GM04504 (cell line): ENCODE data around the gene CCDC92.

Source experiments
- DNase-seq: peaks from one replicate; pipeline ENCODE4 v3.0.0-alpha.2; 2012; ENCODE audit warnings: low read depth

Gene CCDC92

DNA sequence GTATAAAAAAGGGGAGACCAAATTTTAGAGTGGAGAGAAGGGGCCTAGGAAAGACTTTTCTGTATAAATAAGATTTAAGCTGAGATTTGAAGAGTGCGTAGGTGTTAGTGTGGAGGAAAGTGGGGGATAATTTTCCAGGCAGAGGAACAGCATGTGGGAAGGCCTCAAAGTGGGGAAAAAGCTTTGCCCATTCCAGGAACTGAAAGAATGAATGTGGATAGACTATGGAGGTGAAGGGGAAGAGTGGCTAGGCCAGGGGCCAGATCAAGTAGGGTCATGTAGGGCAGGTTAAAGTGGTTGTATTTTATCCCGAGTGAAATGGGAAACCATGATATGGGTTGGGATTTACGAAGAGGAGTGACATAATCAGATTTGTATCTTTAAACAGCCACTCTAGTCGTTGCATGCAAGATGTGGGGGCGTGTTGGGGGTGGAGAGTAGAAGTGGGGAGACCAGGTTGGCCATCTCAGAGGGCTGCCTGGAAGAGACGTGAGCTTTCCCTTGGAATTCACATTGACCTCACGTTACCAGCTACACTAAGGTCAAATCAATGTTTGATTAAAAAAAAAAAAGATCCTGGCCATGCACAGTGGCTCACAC, 3.7 kb upstream of the CCDC92 start:
- no peak for DNase-seq

DNA sequence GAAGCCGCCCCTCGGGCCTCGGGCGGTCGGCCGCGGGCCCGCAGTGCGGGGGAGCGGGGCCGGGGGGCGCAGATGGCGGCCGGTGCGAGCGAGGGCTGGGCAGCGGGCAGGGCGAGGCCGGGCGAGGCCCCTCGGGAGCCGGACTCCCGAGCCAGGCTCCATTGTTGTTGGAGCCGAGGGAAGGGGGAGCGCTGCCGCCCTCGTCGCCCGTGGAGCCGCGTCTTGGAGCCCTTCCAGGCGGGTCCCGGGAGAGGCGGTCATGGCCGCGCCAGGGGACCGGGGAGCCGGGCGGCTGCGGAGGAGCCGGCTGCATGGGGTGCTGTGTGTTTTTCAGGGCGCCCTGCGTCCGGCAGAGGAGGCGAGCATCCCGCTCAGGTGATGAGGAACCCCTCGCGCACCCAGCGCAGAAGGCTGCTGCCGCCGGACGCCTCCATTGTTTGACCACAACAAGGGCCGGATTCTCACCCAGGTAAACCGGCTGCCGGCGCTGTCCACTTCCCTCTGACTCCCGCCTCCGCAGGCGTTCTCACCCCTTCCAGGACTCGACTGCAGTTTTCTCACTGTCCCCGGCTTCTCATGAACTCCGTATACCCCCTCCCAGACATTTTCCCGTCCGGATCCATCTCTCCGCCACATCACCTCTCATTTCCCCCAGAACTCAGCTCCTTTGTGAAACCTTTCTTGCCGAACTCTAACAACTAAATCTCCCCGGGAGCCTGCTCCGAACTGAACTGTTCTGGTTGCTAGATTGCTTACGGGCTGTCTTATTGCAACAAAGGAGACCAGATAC, 1.1 kb upstream of the CCDC92 start:
- no peak for DNase-seq

DNA sequence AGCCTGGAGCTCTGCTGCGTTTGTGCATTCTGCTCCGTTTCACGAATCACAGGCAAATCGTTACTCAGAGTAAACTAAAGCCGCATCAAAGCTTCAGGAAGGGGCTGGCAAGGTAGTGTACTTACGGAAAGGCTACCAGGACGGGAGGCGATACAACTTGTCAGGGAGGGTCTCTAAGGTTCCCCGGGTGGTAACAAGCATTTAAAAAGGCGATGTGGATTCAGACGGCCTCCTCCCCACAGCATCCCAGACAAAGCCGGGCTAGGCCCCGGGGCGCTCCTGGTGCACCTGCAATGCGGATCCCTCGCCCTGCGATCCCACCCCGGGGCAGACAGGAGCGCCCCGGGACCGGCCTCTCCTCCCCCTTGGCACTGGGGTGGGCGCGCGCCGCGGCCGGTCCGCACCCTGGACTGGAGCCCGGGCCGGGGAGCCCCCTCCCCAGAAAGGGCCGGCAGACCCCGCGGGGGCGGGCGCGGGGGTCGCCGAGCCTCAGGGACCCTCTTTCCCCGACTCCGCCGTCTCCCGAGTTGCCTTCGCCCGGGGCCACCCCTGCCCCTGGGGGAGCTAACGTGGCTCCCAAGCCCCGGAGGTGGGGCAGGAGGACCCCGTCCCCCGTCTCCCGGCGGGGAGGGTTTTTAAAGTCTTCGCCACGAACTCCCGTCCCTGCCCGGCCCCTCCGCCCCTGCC, 718 bp downstream of the CCDC92 start:
- DNase-seq: no peak

DNA sequence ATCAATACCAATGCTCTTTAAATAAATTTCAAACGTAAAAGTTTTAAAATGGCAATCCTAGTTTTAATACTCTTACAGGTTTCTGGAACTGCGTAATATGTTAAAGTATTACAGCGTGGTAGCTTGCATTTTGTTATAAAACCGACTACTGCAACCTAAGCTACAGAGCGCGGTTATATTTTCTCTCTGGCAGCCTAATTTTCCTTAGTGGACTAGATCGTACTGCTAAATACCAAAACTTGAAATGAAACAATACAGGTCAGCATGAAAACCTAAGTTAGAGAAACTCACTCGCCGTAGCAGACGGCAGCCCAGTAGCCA, 1.2 kb downstream of the CCDC92 start:
- DNase-seq: no peak

DNA sequence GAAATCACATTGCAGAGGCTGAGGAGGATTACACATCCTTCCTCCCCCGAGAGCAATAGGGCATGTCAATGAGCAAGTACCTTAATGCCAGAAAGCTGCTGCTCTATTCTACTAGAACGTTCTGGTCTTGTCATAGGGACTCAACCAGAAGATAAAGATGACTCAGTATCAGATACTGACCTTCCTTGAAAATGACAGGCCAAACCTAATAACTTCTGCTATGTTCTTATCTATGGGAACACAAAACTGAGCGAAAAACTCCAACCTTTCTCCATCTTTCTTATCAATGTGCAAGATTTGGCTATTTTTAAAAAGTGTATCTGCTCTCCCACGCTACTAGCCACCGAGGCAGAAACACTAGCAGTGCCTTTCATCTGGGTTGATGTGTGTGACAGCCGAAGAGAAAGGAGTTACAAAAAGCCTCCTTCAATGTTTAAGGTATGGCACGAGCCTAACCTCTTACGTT, 5.5 kb downstream of the CCDC92 start:
- no peak for DNase-seq

DNA sequence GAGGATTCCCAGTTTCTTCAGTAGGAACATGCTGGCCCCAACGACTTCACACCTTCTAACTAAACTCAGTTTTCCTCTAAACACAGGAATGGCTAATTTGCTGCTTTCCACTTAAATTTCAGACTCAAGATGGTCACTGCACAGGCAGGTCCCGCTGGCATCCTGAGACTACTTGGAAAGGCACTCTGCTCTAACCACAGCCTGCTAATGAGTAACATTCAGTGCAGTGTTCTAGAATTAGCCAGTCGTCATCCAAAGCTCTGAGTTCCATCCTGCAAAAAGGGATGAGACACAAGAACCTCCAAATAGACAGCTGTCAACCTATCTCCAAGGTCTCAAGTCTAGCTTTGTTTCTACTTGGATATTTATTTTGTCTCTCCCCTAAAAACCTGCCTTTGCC, 6.0 kb downstream of the CCDC92 start:
- peak; percentile 41 for DNase-seq

DNA sequence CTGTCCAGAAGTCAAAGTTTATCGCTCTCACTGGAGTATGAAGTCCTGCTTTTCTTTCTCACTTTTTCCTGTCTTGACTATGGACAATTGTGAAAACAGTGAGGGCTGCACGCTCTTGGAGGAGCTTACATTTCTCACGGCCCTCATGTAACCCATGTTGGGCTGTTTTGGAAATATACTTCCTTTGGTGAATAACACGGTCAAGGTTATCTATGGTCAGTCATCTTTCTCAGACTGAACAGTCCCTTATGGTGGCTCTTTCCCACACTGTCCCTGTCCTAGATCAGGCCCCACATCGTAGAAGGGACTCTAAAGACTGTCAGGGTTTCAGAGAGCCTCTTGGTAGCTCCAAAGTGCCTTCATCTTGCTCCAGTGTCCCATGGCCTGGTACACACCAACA, 7.2 kb downstream of the CCDC92 start:
- no peak for DNase-seq

DNA sequence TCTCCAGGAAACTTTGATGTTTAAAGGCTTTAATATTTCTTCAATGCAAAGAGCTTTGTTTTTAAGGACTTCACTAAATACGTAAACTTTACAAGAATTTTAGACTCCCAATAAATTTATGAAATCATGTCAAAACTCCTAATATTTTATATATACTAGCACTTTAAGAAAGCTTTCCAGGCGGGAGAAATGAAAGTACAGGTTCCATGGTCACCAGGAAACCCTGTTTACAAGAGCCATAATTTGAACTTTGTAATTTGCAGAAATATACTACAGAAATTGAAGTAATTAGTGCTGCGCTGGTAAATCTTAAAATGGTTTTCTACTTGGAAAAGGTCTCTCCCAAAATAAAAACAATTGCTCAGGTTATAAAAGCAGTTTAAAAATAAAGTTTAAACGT, 8.8 kb downstream of the CCDC92 start:
- DNase-seq: no peak

DNA sequence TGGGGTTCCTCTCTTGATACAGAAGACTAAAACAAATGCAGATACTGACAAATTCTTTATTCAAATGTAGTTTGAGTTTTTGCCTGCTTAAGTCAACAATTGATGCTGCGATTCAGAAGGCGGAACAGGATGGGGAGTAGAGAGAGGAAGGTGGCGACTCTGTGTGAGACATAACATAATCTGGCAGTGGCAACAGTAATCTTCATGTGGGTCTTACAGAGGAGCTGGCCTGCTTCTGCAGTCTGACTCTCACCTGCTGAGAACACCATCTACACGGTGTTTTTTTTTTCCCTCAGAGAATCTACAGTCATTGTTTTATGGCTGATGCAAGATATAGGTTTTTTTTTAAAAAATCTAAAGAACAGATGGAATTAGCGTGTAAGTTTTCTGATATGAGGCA, 10.1 kb downstream of the CCDC92 start:
- DNase-seq: no peak

DNA sequence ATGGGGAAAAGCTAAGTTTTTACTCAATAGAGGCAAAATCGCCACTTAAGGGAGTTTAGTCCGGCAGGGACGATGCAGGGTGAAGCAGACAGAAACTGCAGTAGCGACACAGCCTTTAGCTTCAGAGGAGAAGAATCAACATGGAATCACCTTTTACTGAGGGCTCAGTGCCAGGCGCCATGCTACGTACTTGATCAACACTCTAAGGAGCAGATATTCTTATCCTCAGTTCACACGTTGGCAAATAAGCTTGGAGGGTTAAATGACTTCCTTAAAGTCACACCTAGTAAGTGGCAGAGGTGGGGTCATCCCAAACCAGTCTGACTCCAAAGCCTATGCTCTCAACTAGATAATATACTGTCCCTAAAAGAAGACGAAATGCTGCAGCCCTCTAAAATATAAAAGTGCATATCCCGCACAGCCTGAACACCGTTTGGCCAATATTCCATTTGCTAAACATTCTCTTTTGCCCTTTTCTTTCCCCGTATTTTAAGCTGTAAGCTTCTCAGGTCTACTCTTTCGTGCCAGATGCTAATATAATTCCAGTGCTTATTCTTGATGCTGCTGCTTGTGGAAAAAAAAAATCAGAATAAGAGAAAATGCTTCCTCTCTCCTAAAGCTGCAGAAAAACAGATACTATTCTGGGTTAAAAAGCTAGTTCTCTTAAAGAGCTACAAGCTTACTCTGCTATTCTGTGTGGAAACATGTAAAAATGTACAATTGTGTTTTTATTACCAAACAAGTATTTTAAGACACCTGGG, 10.9 kb downstream of the CCDC92 start:
- no peak for DNase-seq

DNA sequence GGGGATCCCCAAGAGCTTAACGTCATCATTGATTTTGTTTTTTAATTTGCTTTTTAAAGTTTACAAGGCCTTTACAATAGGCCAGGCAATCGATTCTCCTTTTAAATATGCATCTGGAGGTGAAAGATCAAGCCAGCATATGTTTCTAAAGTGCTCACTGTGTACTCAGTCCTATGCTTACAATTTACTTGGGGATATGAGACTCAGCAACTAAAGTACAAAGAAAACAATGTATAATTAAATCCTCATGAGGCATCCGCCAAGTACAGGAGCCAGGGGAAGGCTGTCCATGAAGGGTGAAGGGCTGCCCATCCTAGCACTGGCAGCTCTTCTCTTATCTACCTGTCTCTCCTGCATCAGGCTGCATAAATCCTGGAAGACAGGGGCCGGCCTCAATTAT, 11.8 kb downstream of the CCDC92 start:
- no peak for DNase-seq

DNA sequence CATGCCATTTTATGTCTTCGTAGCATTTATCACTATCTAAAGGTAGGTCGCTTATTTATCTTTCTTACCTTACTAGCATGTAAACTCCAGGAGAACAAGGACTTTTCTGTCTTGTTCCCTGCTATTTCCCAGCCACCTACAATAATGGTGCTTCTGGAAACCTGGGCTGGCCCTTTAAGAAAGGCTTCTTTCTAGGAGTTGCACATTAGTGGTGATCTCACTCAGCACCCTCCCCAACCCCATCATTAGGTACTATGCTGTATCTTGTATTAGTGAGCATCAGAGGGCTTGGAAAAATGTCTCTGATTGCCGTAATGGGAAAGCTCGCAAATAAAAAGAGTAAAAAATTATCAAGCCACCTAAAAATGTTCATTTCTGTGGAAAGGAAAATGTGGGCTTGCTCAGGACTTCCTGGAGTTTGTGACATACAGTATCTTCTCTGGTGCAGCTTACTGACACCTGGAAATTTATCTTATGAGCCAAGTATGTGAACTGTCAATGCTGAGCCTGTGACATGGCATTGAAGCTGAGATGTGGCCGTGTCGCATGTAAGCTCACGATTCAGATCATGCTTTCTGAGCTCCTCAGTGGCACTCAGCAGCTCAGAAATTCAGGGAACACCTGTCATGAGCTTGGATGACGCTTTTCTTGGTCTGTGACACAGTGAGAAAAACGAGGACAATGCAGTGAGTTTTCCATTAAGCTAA, 12.4 kb downstream of the CCDC92 start:
- DNase-seq: no peak

DNA sequence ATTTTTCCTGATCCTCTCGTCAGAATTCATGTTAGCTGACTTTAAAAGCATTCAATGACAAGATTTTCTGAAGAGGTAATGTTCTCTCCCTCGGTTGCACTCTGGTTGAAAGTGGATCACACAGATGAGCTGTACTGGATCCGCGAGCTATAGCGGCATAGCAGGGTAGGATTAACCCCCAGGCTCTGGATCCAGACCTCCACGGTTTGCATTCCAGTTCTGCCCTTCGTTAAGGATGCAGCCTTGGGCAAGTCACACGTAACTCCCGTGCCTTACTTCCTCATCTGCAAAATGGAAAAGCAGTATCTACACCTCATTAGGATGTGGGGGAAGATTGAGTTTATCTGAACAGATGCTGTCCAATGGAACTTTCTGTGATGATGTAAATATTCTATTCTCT, 13.8 kb downstream of the CCDC92 start:
- DNase-seq: no peak

DNA sequence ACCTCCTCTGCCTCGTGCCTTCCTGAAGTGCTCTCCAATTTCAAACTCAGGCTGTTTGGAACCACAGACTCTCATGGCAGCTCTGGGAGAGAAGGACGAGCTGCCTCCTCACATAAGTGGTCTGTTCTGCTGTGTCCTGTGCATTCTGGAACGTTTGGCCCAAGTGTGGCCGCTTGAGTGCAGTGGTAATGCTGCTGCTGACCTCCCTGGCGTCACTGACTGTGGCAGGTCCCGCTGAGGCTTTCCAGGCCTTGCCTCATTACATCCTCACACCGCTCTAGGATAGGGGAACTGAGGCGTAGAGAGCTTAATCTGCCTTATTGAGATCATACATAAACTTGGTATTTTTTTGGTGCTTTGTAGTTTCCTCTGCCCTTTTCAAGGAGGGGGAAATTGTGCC, 14.2 kb downstream of the CCDC92 start:
- no peak for DNase-seq

DNA sequence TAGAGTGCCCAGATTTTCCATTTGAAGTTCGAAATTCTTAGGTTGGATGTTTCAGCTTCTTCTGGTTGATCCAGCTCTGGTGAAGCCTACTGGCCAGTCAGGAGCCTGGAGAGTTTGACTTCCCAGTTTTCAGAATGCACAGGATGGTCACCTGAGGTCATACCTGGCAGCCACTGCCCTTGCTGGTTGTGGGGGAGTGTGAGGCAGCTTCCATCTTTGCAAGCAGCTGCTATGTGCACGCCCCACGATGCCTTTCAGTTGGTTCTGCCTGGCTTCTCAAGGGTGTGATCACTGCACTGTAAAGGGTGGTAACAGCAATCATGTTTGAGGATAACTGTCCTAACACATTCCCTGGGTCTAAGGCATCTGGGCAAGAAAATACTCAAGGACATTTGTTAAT, 15.4 kb downstream of the CCDC92 start:
- DNase-seq: no peak

DNA sequence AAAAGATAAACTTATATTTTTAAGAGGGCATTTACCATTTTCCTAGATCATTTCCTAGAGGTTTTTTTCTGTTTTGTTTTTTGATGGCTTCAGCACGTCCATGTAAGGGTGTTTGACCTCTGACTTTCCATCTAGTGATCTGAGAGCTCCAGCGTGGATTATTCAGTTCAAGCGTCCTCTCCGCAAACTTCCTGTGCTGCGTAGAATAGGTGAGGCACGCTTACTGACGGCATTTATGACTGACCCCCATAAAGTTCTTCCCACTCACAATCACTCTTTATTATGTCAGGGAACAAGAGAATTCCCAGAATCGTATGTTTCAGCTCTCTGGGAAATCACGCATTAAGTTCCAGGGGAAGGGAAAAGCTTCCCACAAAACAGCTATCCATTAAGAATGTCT, 16.4 kb downstream of the CCDC92 start:
- no peak for DNase-seq

DNA sequence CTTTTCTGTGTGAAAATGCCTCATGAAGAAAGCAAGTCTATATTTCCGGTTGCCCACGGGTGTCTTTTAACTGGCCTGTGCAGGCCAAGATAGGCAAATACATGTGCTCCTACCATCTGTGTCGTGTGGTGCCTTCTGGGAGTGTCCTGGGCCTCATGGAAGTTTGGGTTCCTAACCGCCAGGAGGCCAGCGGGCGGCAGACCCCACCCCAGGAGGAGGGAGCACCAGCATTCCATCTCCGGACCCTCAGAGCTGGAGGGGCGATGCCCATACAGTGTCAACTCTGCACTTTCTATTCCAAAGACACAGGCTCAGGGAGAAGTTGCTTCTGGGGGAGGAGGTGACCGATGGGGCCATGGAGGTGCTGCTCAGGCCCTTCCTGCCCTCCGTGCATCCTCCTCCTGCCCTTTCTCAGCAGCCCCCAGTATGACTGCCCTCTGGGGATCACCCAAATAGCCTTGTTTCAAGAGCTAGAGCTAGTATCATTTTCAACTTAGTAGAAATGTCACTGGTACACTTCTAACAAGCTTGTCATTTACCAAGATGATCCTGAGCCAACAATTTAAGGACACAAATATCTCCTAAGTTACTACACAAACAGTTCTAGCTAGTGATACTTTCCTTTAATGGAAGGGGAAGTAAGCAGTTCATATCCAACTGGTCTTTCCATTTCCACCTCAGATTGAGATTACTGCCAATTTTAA, 17.8 kb downstream of the CCDC92 start:
- no peak for DNase-seq

DNA sequence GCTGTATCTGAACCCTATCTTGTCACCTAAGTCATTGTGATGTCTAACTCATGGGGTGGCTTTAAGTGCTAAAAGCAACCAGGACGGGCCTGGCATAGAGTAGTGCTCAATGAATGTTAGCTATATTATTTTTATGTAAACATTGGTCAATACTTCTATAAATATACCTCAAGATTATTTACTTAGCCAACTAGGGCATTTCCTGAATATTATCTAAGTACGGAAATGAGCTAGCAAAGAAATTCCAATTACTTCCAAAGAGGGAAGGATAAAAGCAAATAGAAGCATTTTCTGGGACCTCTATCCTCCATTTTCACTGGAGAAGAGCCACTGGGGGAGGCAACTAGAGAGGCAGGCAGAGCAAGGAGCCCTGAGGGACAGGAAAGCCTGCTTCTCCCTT, 20.6 kb downstream of the CCDC92 start:
- no peak for DNase-seq

DNA sequence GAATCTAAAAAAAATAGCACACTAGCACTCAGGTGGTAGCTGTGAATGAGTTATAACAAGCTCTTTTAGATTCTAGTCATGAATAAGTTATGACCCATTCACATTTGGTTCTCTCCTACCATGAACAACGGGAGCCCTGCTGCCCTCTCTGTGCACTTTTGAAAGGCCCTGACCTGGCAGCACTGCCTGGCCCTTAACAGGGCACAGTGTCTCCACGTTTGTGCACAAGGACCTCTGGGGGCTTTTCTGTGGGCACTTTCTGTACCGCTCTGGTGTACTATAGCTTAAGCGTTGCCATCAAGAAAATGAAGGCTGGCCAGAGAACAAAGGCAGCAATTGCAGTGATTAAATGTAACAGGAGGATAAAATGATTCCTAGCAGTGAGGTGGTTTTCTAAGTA, 21.2 kb downstream of the CCDC92 start:
- DNase-seq: no peak

DNA sequence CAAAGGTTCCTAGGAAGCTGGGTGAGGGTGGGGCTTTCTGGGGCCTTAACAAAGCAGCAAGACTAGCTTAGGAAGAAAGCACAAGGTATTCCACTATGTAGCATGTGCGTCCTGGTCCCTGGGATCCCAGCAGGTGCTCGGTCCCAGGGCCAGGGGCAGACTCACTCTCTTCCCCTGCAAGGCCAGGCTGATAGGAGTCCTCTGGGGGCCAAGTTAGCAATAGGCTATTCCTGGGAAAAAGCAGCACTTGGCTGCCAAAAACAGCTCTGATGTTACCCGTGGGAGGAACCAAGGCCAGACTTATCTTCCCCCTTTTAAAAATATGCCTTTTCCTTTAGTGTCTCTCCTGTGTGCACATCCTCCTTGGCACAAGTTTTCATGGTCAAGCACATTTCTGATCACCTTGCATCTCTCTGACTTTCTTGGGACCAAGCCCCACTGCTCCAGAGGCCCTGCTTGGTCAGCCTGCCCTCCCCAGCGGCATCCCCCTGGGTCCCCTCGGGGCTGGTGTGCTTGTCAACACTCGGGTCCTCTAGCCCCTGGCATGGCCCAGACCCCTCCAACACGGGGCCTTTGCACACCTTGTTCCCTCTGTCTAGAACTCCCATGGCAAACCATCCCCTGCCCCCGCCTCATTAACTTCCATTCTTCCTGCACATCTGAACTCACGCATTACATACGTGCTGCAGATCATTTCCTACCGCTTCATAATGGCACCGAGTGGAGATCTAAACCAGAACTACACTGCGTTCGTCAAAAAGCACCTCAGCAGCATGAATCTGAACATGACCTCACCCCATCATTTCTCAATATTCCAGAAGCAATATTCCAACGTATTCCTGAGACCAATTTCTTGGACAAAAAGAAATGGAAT, 21.9 kb downstream of the CCDC92 start:
- no peak for DNase-seq

DNA sequence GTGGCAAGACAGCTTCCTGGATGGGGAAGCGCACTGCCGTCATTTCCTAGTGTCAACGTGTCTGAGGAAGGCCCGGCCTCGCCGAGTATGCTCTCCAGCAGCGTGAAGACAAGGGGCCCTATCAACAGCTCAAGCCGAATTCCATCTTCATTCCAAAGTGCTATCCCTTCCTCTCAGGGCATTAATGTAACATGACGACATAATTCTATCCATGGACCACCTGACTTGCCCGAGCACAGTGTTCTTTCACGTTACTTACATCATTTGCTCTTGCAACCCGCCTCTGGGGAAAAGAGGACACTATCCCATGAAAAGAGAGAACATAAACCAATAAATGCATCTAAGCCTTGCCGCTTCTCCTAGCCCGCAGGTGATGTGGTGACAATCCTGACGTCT, 22.9 kb downstream of the CCDC92 start:
- no peak for DNase-seq
